ENCODE measurements around the gene DDAH1.
"Not testable (repeated sequence)": the region's sequence is repeated elsewhere in the genome, so short reads cannot be mapped to it uniquely, and the experiment has no call there.

DDAH1 gene

DNA sequence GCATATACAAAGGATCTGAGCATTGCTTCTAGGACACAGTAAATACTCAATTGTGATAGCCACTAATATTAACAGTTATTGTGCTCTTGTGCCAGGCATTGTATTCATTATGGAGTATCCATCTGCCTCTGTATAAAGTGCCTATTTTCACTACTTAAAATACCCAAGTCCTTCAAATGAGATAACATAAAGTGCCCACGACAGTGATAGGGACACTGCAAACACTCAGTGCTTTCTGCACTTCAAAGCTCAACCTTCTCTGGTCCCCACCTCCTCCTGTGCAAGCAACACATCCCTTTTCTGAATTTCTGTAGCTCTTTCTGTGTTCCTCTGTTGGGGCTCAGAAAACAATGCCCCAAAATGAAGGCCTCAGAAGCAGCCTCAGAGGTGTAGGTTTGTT lies 6.6 kb upstream of the DDAH1 start:
- TF ChIP-seq, protein P1, sequence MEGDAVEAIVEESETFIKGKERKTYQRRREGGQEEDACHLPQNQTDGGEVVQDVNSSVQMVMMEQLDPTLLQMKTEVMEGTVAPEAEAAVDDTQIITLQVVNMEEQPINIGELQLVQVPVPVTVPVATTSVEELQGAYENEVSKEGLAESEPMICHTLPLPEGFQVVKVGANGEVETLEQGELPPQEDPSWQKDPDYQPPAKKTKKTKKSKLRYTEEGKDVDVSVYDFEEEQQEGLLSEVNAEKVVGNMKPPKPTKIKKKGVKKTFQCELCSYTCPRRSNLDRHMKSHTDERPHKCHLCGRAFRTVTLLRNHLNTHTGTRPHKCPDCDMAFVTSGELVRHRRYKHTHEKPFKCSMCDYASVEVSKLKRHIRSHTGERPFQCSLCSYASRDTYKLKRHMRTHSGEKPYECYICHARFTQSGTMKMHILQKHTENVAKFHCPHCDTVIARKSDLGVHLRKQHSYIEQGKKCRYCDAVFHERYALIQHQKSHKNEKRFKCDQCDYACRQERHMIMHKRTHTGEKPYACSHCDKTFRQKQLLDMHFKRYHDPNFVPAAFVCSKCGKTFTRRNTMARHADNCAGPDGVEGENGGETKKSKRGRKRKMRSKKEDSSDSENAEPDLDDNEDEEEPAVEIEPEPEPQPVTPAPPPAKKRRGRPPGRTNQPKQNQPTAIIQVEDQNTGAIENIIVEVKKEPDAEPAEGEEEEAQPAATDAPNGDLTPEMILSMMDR (IDR thresholded peaks at IDR 0.05; ENCODE audit: insufficient read depth, missing control alignments): no peak

DNA sequence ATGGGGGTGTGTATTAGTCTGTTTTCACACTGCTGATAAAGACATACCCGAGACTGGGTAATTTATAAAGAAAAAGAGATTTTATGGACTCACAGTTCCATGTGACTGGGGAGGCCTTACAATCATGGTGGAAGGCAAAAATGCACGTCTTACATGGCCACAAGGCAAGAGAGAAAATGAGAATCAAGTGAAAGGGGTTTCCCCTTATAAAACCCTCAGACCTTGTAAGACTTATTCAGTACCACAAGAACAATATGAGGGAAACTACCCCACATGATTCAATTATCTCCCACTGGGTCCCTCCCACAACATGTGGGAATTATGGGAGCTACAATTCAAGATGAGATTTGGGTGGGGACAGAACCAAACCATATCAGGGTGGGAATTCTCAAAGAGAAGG lies 5.2 kb upstream of the DDAH1 start:
- FAIRE-seq: not testable (repeated sequence)

More for the DNA sequence above, 6.6 kb upstream of the DDAH1 start:
- DNase-seq (ENCODE audit: insufficient read length, low spot score) (no peak), FAIRE-seq (no peak)

GRCh38 chr1:85467929-85468540 lies 3.1 kb upstream of the DDAH1 start:
- TF ChIP-seq, protein P1 (IDR thresholded peaks at IDR 0.05; ENCODE audit: insufficient read depth, missing control alignments): no peak
- DNase-seq (ENCODE audit: insufficient read length, low spot score) (no peak), FAIRE-seq (no peak)

More for the DNA sequence above, 5.2 kb upstream of the DDAH1 start:
- DNase-seq (ENCODE audit: insufficient read length, low spot score): not testable (repeated sequence)

GRCh38 chr1:85467036-85467435 lies 2.1 kb upstream of the DDAH1 start:
- TF ChIP-seq, protein P1 (IDR thresholded peaks at IDR 0.05; ENCODE audit: insufficient read depth, missing control alignments): no peak
- FAIRE-seq (no peak), DNase-seq (ENCODE audit: insufficient read length, low spot score) (no peak)

- DNase-seq (ENCODE audit: insufficient read length, low spot score): no peak
- TF ChIP-seq, protein P1 (IDR thresholded peaks at IDR 0.05; ENCODE audit: insufficient read depth, missing control alignments): no peak
- FAIRE-seq: no peak
Measured at GRCh38 chr1:85465786-85466134, 801 bp upstream of the DDAH1 start.

DNA sequence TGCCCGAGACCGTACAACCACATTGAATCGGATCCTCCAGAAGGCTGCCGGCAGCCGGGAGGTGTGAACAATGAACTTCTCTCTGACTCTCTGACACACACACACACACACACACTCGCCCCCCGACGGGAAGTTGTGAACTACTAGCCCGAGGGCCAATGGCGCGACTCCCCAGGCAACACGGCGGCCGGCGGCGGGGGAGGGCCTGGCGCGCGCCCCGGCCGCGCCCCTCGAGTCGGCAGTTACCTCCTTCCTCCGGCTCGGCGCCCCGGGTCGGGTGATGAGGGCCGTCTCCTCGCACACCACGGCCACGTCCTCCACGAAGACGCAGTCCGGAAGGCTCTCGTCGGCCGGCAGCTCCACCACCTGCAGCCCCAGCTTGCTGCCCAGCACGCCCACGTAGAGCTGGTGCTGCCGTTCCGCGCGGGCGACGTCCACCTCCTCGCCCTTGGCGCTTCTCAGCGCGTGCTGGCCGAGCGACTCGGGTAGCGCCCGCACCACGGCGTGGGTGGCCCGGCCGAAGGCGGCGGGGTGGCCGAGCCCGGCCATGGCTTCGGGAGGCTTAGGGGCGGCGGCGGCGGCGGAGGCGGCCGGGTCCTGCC lies 361 bp downstream of the DDAH1 start:
- DNase-seq (ENCODE audit: insufficient read length, low spot score): peak; percentile 26
- TF ChIP-seq, protein P1 (IDR thresholded peaks at IDR 0.05; ENCODE audit: insufficient read depth, missing control alignments): no peak
- no peak for FAIRE-seq

GRCh38 chr1:85463731-85464496 lies 1.0 kb downstream of the DDAH1 start:
- FAIRE-seq: no peak
- TF ChIP-seq, protein P1 (IDR thresholded peaks at IDR 0.05; ENCODE audit: insufficient read depth, missing control alignments): no peak
- no peak for DNase-seq (ENCODE audit: insufficient read length, low spot score)

All from D721Med (cell line).